Vagina (tissue), 2 donors: Measurements from ENCODE around the gene CACNA2D1. TPM values are rescaled to one million over a fixed set of nuclear protein-coding genes. Genes with fewer than 3 reads are reported as not detected.

Experiments used
- DNase-seq, 2 donors: peaks; one replicate each; pipeline ENCODE4 v3.0.0-alpha.2; 2017; ENCODE audit errors: extremely low spot score in 2 of 2
- H3K27ac ChIP-seq: fragments of 200-600 bp; sonication (generic); one replicate; pipeline ENCODE4 v1.5.1; 2019
- H3K27me3 ChIP-seq: fragments of 200-600 bp; sonication (generic); one replicate; pipeline ENCODE4 v1.5.1; 2019
- H3K36me3 ChIP-seq, 2 donors: fragments of 200-600 bp; sonication (generic); one replicate each; pipeline ENCODE4 v1.5.1; 2017 to 2019
- H3K4me1 ChIP-seq: fragments of 200-600 bp; sonication (generic); one replicate; pipeline ENCODE4 v1.5.1; 2019
- H3K4me3 ChIP-seq, 2 donors: fragments of 200-600 bp; sonication (generic); 1 replicate in 1 of 2; 2 replicates in 1 of 2; pipeline ENCODE4 v1.5.1; 2016 to 2019
- H3K9me3 ChIP-seq: fragments of 200-600 bp; sonication (generic); one replicate; pipeline ENCODE4 v1.5.1; 2019
- POLR2A ChIP-seq, 2 donors: fragments of 450-650 bp; IDR thresholded peaks; one replicate each; pipeline ENCODE4 v1.6.1; 2017; ENCODE audit warnings: antibody characterized with exemption in 2 of 2, mild to moderate bottlenecking in 2 of 2, moderate library complexity in 2 of 2
- POLR2AphosphoS5 ChIP-seq, 2 donors: sonication (generic); formaldehyde crosslinking; IDR thresholded peaks; one replicate each; pipeline ENCODE4 v1.9.0; 2017; ENCODE audit warnings: antibody characterized with exemption in 2 of 2, mild to moderate bottlenecking in 2 of 2, low read depth in 1 of 2; ENCODE audit not compliant: insufficient read depth in 1 of 2
- intact Hi-C: fragments of 100-400 bp; cut with DNase I; formaldehyde crosslinking; loops from one replicate; pipeline ENCODE4 v1.15.1; 2023
- total RNA-seq: library from RNA; depleted of rRNA; stranded (reverse); fragments of >200 nt; gene quantifications from one replicate; pipeline ENCODE4 v1.2.3, GENCODE V29; 2016
- TF ChIP-seq, protein P1 (sequence below), 3 experiments: fragments of 450-650 bp in 2 of 3; fragments of 200-600 bp in 1 of 3; sonication (generic) in 1 of 3; IDR thresholded peaks; one replicate each; pipeline ENCODE4 v1.5.1; 2017 to 2019; ENCODE audit warnings: antibody characterized with exemption in 3 of 3, mild to moderate bottlenecking in 2 of 3, moderate library complexity in 2 of 3

The CACNA2D1 gene
- total RNA-seq, 1 donor from 2014 or later = 16.9 TPM

DNA sequence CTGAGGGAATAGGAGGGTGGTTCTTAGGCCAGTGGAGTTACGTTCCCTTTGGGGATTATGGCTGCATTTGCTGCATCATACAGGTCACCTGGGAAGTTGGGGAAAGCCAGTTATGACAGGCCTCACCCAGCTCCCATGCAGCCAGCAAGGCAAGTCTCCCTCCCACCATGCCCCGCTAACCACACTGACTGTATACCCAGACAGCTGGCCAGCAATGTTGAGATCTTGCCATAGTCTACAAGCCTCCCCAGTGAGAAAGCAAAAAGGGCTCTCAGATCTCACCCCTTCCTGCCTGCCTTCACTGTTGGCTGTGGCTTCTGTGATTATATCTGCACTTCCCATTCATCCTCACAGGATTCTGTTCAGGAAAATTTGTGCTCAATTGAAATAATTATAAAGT, 540.5 kb downstream of the CACNA2D1 start:
- Histone ChIP-seq H3K36me3 (no peaks in the 10 kb centered on the region), H3K27me3 (no peaks in the 10 kb centered on the region), H3K4me1 (no peaks in the 10 kb centered on the region), H3K9me3 (no peaks in the 10 kb centered on the region), H3K4me3 (no peak overlapping the region), H3K27ac (no peak overlapping the region)
- TF ChIP-seq POLR2AphosphoS5 (IDR thresholded peaks at IDR 0.05; ENCODE audit: insufficient read depth in 1 of 2, low read depth in 1 of 2) = no peak
- TF ChIP-seq, protein P1, sequence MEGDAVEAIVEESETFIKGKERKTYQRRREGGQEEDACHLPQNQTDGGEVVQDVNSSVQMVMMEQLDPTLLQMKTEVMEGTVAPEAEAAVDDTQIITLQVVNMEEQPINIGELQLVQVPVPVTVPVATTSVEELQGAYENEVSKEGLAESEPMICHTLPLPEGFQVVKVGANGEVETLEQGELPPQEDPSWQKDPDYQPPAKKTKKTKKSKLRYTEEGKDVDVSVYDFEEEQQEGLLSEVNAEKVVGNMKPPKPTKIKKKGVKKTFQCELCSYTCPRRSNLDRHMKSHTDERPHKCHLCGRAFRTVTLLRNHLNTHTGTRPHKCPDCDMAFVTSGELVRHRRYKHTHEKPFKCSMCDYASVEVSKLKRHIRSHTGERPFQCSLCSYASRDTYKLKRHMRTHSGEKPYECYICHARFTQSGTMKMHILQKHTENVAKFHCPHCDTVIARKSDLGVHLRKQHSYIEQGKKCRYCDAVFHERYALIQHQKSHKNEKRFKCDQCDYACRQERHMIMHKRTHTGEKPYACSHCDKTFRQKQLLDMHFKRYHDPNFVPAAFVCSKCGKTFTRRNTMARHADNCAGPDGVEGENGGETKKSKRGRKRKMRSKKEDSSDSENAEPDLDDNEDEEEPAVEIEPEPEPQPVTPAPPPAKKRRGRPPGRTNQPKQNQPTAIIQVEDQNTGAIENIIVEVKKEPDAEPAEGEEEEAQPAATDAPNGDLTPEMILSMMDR (IDR thresholded peaks at IDR 0.05) = no peak
- no peak for TF ChIP-seq POLR2A (IDR thresholded peaks at IDR 0.05)
- DNase-seq = no peak
- intact Hi-C loops = no loop called here

DNA sequence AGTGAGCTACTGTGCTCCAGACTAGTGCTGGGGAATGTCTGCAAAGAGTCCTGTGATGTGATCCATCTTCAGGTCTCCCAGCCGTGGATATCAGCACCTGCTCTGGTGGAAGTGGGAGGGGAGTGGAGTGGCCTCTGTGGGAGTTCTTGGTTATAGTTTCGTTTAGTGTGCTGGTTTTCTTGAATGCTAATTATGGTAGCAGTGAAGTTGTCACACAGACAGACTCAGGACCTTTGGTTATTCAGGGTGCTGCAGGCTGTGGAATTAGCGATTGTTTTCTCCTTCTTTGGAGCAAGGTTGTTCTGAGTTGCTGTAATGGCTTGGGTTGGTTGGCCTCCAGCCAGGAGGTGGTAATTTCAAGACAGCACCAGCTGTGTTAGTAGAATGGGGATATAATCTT, 541.0 kb downstream of the CACNA2D1 start:
- H3K36me3 ChIP-seq = no peaks in the 10 kb centered on the region
- no peaks in the 10 kb centered on the region for H3K27me3 ChIP-seq
- intact Hi-C loops = no loop called here
- no peaks in the 10 kb centered on the region for H3K4me1 ChIP-seq
- no peak overlapping the region for H3K4me3 ChIP-seq
- H3K27ac ChIP-seq = no peak overlapping the region
- no peaks in the 10 kb centered on the region for H3K9me3 ChIP-seq
- DNase-seq = no peak
- no peak for TF ChIP-seq POLR2A (IDR thresholded peaks at IDR 0.05)
- TF ChIP-seq, protein P1 (IDR thresholded peaks at IDR 0.05) = no peak
- no peak for TF ChIP-seq POLR2AphosphoS5 (IDR thresholded peaks at IDR 0.05; ENCODE audit: insufficient read depth in 1 of 2, low read depth in 1 of 2)
